ENCODE data around the gene ADGRB2. TPM values are rescaled to one million over a fixed set of nuclear protein-coding genes. Genes with fewer than 3 reads are reported as not detected.

The ADGRB2 gene
- total RNA-seq, 1 donor: 0.54 TPM

GRCh38 chr1:31689854-31690253, 74.3 kb downstream of the ADGRB2 start:
- no peak for DNase-seq (ENCODE audit: low read depth in 2 of 3, low spot score in 2 of 3)

GRCh38 chr1:31689379-31689778, 74.8 kb downstream of the ADGRB2 start:
- DNase-seq (ENCODE audit: low read depth in 2 of 3, low spot score in 2 of 3): no peak

GRCh38 chr1:31688233-31688918, 75.8 kb downstream of the ADGRB2 start:
- DNase-seq (ENCODE audit: low read depth in 2 of 3, low spot score in 2 of 3): no peak

DNA sequence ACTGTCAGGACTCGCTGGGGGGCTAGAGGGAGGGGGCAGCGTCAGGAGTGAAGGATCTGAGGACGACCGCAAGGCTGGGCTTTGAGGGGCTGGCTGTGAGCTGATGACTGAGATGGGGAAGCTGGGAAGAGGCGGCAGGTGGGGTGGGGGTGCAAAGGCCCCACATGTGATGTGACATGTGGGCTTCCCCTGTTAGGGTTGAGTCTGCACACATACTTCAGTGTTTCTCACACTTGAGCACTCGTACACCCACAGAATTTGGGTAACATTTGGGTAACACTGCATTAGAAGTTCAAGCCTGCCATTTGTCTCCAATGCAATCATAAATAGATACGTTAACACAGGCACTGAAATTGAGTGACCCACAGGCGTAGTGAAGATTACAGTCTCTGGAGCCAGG, 76.5 kb downstream of the ADGRB2 start:
- no peak for DNase-seq (ENCODE audit: low read depth in 2 of 3, low spot score in 2 of 3)

GRCh38 chr1:31685795-31686194, 78.3 kb downstream of the ADGRB2 start:
- DNase-seq (ENCODE audit: low read depth in 2 of 3, low spot score in 2 of 3): no peak

DNA sequence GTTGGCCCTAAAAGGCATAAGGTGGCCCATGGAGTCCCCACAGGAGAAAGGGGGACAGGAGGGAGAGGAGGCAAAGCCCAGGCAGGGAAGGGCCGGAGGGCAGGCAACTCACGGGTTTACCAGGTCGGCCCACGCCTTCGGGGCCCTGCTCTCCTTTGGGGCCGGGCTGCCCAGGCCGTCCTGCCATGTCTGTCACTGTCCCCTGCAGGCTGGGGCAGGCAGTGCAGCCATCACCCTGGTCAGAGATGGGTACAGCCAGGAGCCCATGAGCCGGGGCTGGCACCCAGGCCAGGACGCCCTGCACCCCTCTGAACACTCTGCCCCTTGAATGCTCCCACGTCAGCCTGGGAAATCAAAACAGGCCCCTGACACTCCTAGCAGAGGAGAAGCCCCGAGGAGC, 80.1 kb downstream of the ADGRB2 start:
- no peak for DNase-seq (ENCODE audit: low read depth in 2 of 3, low spot score in 2 of 3)

GRCh38 chr1:31681415-31681814, 82.7 kb downstream of the ADGRB2 start:
- DNase-seq (ENCODE audit: low read depth in 2 of 3, low spot score in 2 of 3): no peak

DNA sequence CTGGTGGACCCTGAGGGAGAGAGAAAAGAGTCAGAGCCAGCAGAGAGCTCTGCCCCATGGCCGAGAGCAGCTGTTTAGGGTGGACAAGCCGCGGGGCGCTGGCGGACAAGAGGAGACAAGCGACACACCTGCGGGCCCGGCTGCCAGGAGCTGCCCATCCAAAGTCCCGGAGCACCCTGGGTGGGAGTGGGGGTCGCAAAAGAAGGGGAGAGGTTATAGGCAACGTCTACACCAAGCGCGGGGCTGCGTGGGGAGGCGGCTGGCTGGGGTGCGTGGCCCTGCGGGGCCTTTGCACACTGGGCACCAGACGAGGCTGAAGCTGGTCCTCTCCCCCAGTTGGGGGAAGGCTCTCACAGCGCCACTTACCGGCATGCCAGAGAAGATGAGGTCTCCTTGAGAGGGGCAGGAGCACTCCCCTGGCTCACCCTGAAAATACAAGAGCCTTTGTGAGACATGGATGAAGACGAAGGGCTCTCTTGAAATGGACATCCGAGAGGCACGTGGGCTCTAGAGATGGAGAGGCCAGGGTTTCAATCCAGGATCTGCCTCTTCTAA, 84.4 kb downstream of the ADGRB2 start:
- no peak for DNase-seq (ENCODE audit: low read depth in 2 of 3, low spot score in 2 of 3)

DNA sequence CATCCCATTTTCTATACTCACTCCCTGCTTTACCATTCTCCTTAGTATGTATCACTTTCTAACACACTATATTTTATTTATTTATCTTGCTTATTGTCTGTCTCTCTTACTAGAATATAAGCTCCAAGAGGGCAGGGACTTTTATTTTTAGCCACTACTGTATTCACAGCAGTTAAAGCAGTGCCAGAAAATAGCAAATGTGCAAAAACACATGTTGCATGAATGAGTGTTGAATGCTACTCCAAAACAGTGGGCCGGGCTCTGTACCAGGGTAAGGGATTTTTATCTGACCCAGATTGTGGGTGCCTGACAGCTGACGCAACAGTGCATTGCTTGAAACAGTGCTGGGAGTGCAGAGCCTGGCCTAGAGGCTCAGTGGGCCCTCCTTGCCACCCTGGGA, 85.0 kb downstream of the ADGRB2 start:
- no peak for DNase-seq (ENCODE audit: low read depth in 2 of 3, low spot score in 2 of 3)

DNA sequence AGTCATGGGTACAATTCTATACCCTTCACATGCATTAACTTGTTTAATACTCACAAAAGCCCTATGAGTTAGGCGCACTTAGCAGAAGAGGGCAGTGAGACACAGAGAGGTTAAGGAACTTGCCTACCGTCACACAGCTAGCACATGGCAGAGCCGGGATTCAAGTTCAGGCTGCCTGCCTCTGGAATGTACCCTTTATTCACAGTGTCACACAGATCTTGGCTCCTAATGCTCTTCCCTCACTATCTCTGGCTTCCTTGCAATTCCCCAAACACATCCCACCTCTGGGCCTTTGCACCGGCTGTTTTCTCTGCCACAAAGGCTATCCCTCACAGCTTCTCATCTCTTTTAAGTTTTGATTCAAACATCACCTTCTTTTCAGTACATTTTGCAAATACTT, 85.5 kb downstream of the ADGRB2 start:
- DNase-seq (ENCODE audit: low read depth in 2 of 3, low spot score in 2 of 3): no peak

DNA sequence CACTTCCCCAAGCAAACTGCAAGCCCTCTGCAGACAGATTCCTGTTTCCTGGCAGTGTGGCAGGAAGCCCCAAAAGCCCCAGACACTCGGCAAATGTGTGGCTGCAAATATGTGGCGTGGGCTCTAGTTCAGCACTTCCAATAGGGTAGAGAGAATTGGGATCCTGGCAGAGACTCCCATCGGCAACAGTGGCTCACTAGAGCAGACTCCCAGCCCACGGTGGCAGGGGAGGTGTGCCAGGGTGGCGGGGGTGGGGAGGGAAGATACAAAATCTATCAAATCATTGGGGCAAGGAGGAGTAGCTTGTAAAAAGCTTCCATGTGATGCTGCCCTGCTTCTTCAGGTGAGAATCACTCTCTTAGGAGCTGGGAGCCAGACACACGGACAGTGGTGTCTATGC, 86.2 kb downstream of the ADGRB2 start:
- DNase-seq (ENCODE audit: low read depth in 2 of 3, low spot score in 2 of 3): no peak

DNA sequence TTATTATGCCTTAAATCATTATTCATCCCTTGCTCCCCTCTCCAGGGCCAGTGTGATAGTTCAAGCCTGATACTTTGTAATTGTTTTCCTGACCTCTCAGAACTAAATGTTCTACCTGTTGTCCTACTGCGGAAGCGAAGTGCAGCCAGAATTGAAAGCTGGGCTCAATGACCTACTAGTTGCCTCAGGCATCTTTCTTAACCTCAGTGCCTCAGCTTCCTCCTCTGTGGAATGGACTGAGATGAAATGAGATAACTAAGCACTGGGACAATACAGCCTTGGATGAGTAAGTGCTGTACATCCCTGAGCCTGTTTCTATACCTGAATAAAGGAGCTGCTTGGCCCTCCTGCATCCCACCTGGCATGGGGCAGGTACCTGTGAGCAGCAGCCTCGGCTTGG, 86.7 kb downstream of the ADGRB2 start:
- no peak for DNase-seq (ENCODE audit: low read depth in 2 of 3, low spot score in 2 of 3)

Small RNA genes lying within 50 kb of the gene (small RNA-seq; reads per million reads assigned to genes)
- not detected for gene MIR4254

Other genes starting within 250 kb of the ADGRB2 start
- gene TINAGL1, start 187.8 kb downstream of the ADGRB2 start, total RNA-seq: 8.1 TPM
- gene HCRTR1, start 146.7 kb downstream of the ADGRB2 start, total RNA-seq: 0.27 TPM
- gene PEF1, start 119.5 kb downstream of the ADGRB2 start, total RNA-seq: 130 TPM
- gene COL16A1, start 60.3 kb downstream of the ADGRB2 start, total RNA-seq: 0.54 TPM
- gene SPOCD1, start 51.7 kb upstream of the ADGRB2 start, total RNA-seq: under 0.01 TPM
- gene PTP4A2, start 174.0 kb upstream of the ADGRB2 start, total RNA-seq: 62.5 TPM
- gene KHDRBS1, start 249.5 kb upstream of the ADGRB2 start, total RNA-seq: 79.2 TPM